SK-N-SH (cell line): ENCODE data around the gene VCAM1. TPM values are rescaled to one million over a fixed set of nuclear protein-coding genes. Genes with fewer than 3 reads are reported as not detected.
A peak's percentile ranks its signal among the peaks of the same experiment; 100 is the strongest.

Experiments used
- CTCF ChIA-PET: fragments of 300-600, 350-600 bp; formaldehyde crosslinking; extraction: SDS; loops from one replicate; lab custom pipeline; 2021; lab: Yijun Ruan, JAX
- POLR2A ChIA-PET: fragments of 350-600 bp; sonication (Branson Sonifier 250); formaldehyde crosslinking; extraction: SDS; loops from one replicate; lab custom pipeline; 2020; ENCODE audit warnings: antibody characterized with exemption, inconsistent platforms; lab: Yijun Ruan, JAX
- DNase-seq: peaks from one replicate; pipeline ENCODE4 v3.0.0; 2012
- H2AFZ ChIP-seq: fragments of 200-600 bp; sonication (generic); 2 replicates; pipeline ENCODE4 v1.8.1; 2016; ENCODE audit warnings: antibody characterized with exemption, mild to moderate bottlenecking, low read depth
- H3F3A ChIP-seq: fragments of 200-600 bp; sonication (generic); replicated peaks from 2 replicates; pipeline ENCODE3; 2016; ENCODE audit warnings: antibody characterized with exemption, mild to moderate bottlenecking; ENCODE audit not compliant: insufficient read depth
- H3K27ac ChIP-seq, 2 experiments: fragments of 200-500 bp in 1 of 2; fragments of 200-600 bp in 1 of 2; sonication (Bioruptor generic) in 1 of 2; sonication (generic), shearing (Covaris generic) in 1 of 2; 2 replicates each; pipeline versions ENCODE4 v1.5.1 to v1.6.1; 2014 to 2016; ENCODE audit warnings: low read depth in 2 of 2, inconsistent platforms in 1 of 2, low read length in 1 of 2, mild to moderate bottlenecking in 1 of 2, mixed read lengths in 1 of 2
- H3K27me3 ChIP-seq: fragments of 200-600 bp; sonication (generic), shearing (Covaris generic); 2 replicates; pipeline ENCODE4 v1.6.1; 2016; ENCODE audit warnings: mixed run types; ENCODE audit not compliant: insufficient read depth
- H3K36me3 ChIP-seq, 2 experiments: fragments of 200-500 bp in 1 of 2; fragments of 200-600 bp in 1 of 2; sonication (Bioruptor generic) in 1 of 2; sonication (generic) in 1 of 2; replicated peaks in 1 of 2; 2 replicates each; pipeline versions ENCODE3 to v1.5.1; 2014 to 2016; ENCODE audit warnings: low read length in 1 of 2, mild to moderate bottlenecking in 1 of 2; ENCODE audit not compliant: insufficient read depth in 2 of 2, control insufficient read depth in 1 of 2
- H3K4me1 ChIP-seq, 2 experiments: fragments of 200-500 bp in 1 of 2; fragments of 200-600 bp in 1 of 2; sonication (Bioruptor generic) in 1 of 2; sonication (generic), shearing (Covaris generic) in 1 of 2; 2 replicates each; pipeline versions ENCODE4 v1.5.1 to v1.6.1; 2014 to 2016; ENCODE audit warnings: low read depth in 1 of 2, low read length in 1 of 2, mixed run types in 1 of 2; ENCODE audit not compliant: insufficient read depth in 2 of 2, control insufficient read depth in 1 of 2
- H3K4me2 ChIP-seq: fragments of 200-600 bp; sonication (generic), shearing (Covaris generic); 2 replicates; pipeline ENCODE4 v1.6.1; 2017; ENCODE audit warnings: mixed run types
- H3K4me3 ChIP-seq, 2 experiments: fragments of 200-500 bp in 1 of 2; fragments of 200-600 bp in 1 of 2; sonication (Bioruptor generic) in 1 of 2; sonication (generic), shearing (Covaris generic) in 1 of 2; 2 replicates each; pipeline versions ENCODE4 v1.5.1 to v1.8.1; 2014 to 2016; ENCODE audit warnings: low read depth in 2 of 2, inconsistent platforms in 1 of 2, low read length in 1 of 2, mild to moderate bottlenecking in 1 of 2, mixed read lengths in 1 of 2, moderate library complexity in 1 of 2
- H3K79me2 ChIP-seq: fragments of 200-600 bp; sonication (generic); 2 replicates; pipeline ENCODE4 v1.8.1; 2017; ENCODE audit warnings: mild to moderate bottlenecking; ENCODE audit not compliant: insufficient read depth
- H3K9ac ChIP-seq: fragments of 200-600 bp; sonication (generic); 2 replicates; pipeline ENCODE4 v1.6.1; 2017; ENCODE audit warnings: mixed run types
- H3K9me2 ChIP-seq: fragments of 200-600 bp; sonication (generic); 2 replicates; pipeline ENCODE4 v1.6.1; 2017; ENCODE audit warnings: mixed run types
- H3K9me3 ChIP-seq: fragments of 200-600 bp; sonication (generic); 2 replicates; pipeline ENCODE4 v1.6.1; 2017; ENCODE audit warnings: mixed run types, mild to moderate bottlenecking, moderate library complexity
- H4K20me1 ChIP-seq: fragments of 200-600 bp; sonication (generic); 2 replicates; pipeline ENCODE4 v1.6.1; 2017; ENCODE audit warnings: mild to moderate bottlenecking, mixed run types; ENCODE audit not compliant: insufficient read depth
- CHD2 ChIP-seq: fragments of 150-350 bp; IDR thresholded peaks from 2 replicates; pipeline ENCODE4 v1.6.1; 2018; ENCODE audit warnings: low read length; ENCODE audit not compliant: partially characterized antibody
- CTCF ChIP-seq: fragments of 200-600 bp; sonication (generic); IDR thresholded peaks from 2 replicates; pipeline ENCODE4 v1.6.1; 2017; ENCODE audit warnings: antibody characterized with exemption, mild to moderate bottlenecking, moderate library complexity
- ELF1 ChIP-seq: IDR thresholded peaks from 2 replicates; pipeline ENCODE4 v1.4.0; 2012
- FOSL2 ChIP-seq: IDR thresholded peaks from 2 replicates; pipeline ENCODE4 v1.4.0; 2012; ENCODE audit warnings: low read depth, mild to moderate bottlenecking, moderate library complexity, borderline replicate concordance
- FOXJ3 ChIP-seq: sonication (generic); formaldehyde crosslinking; IDR thresholded peaks from 2 replicates; pipeline ENCODE4 v1.5.1; 2020; ENCODE audit warnings: mild to moderate bottlenecking, missing genetic modification reagents
- FOXM1 ChIP-seq: IDR thresholded peaks from 2 replicates; pipeline ENCODE4 v1.4.0; 2012; ENCODE audit warnings: low read depth, mild to moderate bottlenecking
- GATA2 ChIP-seq: sonication (generic); formaldehyde crosslinking; IDR thresholded peaks from 2 replicates; pipeline ENCODE4 v1.5.0; 2020; ENCODE audit warnings: mild to moderate bottlenecking, missing genetic modification reagents
- JUND ChIP-seq: IDR thresholded peaks from 2 replicates; pipeline ENCODE4 v1.4.0; 2012
- MEF2A ChIP-seq: IDR thresholded peaks from 2 replicates; pipeline ENCODE4 v1.4.0; 2012; ENCODE audit warnings: low read depth, borderline replicate concordance
- MXI1 ChIP-seq: IDR thresholded peaks from 2 replicates; pipeline ENCODE4 v1.6.1; 2012; ENCODE audit warnings: mild to moderate bottlenecking, low read depth, low read length, improper control_type of control experiment
- NRF1 ChIP-seq: IDR thresholded peaks from 2 replicates; pipeline ENCODE4 v1.6.1; 2012; ENCODE audit warnings: low read depth, mild to moderate bottlenecking, low read length
- RFX5 ChIP-seq: IDR thresholded peaks from 2 replicates; pipeline ENCODE4 v1.6.1; 2012; ENCODE audit warnings: mild to moderate bottlenecking, improper control_type of control experiment, low read length
- RXRA ChIP-seq: IDR thresholded peaks from 2 replicates; pipeline ENCODE4 v1.4.0; 2012; ENCODE audit warnings: low read depth, mild to moderate bottlenecking, borderline replicate concordance
- SIN3A ChIP-seq: IDR thresholded peaks from 2 replicates; pipeline ENCODE4 v1.6.1; 2012; ENCODE audit warnings: low read depth, mild to moderate bottlenecking, low read length, moderate library complexity, borderline replicate concordance
- SMC3 ChIP-seq: IDR thresholded peaks from 2 replicates; pipeline ENCODE4 v1.6.1; 2012; ENCODE audit warnings: low read depth, low read length, improper control_type of control experiment
- TEAD4 ChIP-seq: IDR thresholded peaks from 2 replicates; pipeline ENCODE4 v1.4.0; 2012; ENCODE audit warnings: mild to moderate bottlenecking, borderline replicate concordance; ENCODE audit not compliant: insufficient read depth
- USF1 ChIP-seq: IDR thresholded peaks from 2 replicates; pipeline ENCODE4 v1.4.0; 2012; ENCODE audit warnings: low read depth, borderline replicate concordance
- WGBS: methylation state at CpG from one replicate; pipeline ENCODE4 v1.1.6; 2017; ENCODE audit warnings: low lambda C conversion rate; 5-methylcytosine and 5-hydroxymethylcytosine counted together
- polyA plus RNA-seq, 3 experiments: library from polyadenylated mRNA; depleted of rRNA; stranded (reverse); fragments of >200 nt; gene quantifications; 2 replicates each; pipeline ENCODE4 v1.2.3, GENCODE V29; 2012
- TF ChIP-seq, protein P1 (sequence below): IDR thresholded peaks from 2 replicates; pipeline ENCODE4 v1.4.0; 2012; ENCODE audit warnings: low read depth, borderline replicate concordance
- TF ChIP-seq, protein P2 (sequence below): IDR thresholded peaks from 2 replicates; pipeline ENCODE4; 2012

Gene VCAM1
- polyA plus RNA-seq, 1 of the 3 experiments (the other 2 are of a cell fraction): 5.0 TPM

GRCh38 chr1:100736324-100736723, 16.8 kb downstream of the VCAM1 start:
- peak overlapping the region; percentile 1; the same call in 1 of the 2 replicates for H3K4me2 ChIP-seq
- H2AFZ ChIP-seq: no peak overlapping the region
- 25% methylated on average over 1 of the region's 1 CpG for WGBS
- no peaks in the 10 kb centered on the region for H3K36me3 ChIP-seq
- H3F3A ChIP-seq: peaks cover 19% of the 10 kb centered on the region
- no peak for DNase-seq
- H4K20me1 ChIP-seq: no peaks in the 10 kb centered on the region
- POLR2A ChIA-PET: no interaction called here
- no peaks in the 10 kb centered on the region for H3K27me3 ChIP-seq
- no peak overlapping the region for H3K9ac ChIP-seq
- H3K9me2 ChIP-seq: no peaks in the 10 kb centered on the region
- TF ChIP-seq CHD2 (no peak), RFX5 (no peak), RXRA (no peak), TEAD4 (no peak), MEF2A (no peak), FOXM1 (no peak), FOXJ3 (CRISPR knock-in tag) (no peak), CTCF (no peak), USF1 (no peak), SIN3A (no peak), SMC3 (no peak), JUND (no peak), ELF1 (no peak), MXI1 (no peak), GATA2 (CRISPR knock-in tag) (no peak), FOSL2 (no peak; the same call in 1 of the 2 replicates), NRF1 (no peak)
- TF ChIP-seq, protein P1, sequence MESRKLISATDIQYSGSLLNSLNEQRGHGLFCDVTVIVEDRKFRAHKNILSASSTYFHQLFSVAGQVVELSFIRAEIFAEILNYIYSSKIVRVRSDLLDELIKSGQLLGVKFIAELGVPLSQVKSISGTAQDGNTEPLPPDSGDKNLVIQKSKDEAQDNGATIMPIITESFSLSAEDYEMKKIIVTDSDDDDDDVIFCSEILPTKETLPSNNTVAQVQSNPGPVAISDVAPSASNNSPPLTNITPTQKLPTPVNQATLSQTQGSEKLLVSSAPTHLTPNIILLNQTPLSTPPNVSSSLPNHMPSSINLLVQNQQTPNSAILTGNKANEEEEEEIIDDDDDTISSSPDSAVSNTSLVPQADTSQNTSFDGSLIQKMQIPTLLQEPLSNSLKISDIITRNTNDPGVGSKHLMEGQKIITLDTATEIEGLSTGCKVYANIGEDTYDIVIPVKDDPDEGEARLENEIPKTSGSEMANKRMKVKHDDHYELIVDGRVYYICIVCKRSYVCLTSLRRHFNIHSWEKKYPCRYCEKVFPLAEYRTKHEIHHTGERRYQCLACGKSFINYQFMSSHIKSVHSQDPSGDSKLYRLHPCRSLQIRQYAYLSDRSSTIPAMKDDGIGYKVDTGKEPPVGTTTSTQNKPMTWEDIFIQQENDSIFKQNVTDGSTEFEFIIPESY: no peak
- TF ChIP-seq, protein P2, sequence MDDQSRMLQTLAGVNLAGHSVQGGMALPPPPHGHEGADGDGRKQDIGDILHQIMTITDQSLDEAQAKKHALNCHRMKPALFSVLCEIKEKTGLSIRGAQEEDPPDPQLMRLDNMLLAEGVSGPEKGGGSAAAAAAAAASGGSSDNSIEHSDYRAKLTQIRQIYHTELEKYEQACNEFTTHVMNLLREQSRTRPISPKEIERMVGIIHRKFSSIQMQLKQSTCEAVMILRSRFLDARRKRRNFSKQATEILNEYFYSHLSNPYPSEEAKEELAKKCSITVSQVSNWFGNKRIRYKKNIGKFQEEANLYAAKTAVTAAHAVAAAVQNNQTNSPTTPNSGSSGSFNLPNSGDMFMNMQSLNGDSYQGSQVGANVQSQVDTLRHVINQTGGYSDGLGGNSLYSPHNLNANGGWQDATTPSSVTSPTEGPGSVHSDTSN: no peak
- CTCF ChIA-PET: interaction anchor here (0.6 kb wide), 1 partner anchor 1698 kb away, joined by 3 read pairs; no protein-coding TSS in a partner anchor
- no peak overlapping the region for H3K4me3 ChIP-seq
- no peaks in the 10 kb centered on the region for H3K9me3 ChIP-seq
- H3K27ac ChIP-seq: peak overlapping the region; percentile 50 to 78; a peak in 3 of 4 replicates
- peaks cover 0 to 3% of the 10 kb centered on the region in 2 experiments; a peak in 2 of 4 replicates for H3K4me1 ChIP-seq
- no peaks in the 10 kb centered on the region for H3K79me2 ChIP-seq
